NCI-H2171 treated with DMSO at 0.1 percent for 48 hours (cell line): ENCODE measurements around the gene NKAIN4.

Source experiments
- DNase-seq: peaks from one replicate; lab custom pipeline; 2025; lab: John Stamatoyannopoulos, UW

Gene NKAIN4

DNA sequence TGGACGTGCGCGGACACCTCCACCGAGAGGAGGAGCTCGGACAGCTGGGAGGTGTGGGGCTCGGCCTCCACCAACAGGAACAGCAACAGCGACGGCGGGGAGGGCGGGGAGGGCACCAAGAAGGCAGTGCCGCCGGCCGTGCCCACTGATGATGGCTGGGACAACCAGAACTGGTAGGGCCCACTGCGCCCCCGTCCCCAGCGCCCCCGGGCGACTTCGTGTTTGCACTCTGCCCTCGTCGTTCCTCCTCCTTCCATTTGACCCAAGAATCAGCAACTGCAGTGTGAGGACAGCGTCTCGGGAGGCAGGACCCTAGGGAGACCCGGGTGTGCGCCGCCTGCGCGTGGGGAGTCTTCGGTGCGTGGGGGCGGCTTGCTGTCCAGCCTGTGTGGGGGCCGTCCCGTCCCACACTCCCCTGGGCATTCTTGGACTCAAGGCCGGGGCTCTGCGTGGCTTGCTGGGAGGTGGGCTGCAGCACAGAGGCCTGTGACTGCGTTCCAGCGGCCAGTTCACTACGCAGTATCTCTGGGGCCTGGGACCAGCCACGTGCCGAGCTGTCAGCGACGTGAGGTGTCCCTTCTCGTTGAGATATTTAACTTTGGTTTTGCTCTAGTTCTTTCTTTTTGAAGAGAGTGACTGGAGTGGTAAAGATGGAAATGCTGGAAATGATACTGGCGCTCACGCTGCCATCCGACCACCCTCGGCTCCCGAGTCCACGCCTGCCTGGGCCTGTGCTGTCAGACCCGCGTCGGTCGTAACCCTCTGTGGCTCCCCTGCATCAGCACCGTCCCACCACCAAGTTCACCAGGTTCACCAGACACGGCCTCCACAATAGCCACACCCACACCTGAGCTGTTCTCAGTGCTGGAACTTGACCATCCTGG is 33.7 kb upstream of the NKAIN4 start:
- DNase-seq = no peak

DNA sequence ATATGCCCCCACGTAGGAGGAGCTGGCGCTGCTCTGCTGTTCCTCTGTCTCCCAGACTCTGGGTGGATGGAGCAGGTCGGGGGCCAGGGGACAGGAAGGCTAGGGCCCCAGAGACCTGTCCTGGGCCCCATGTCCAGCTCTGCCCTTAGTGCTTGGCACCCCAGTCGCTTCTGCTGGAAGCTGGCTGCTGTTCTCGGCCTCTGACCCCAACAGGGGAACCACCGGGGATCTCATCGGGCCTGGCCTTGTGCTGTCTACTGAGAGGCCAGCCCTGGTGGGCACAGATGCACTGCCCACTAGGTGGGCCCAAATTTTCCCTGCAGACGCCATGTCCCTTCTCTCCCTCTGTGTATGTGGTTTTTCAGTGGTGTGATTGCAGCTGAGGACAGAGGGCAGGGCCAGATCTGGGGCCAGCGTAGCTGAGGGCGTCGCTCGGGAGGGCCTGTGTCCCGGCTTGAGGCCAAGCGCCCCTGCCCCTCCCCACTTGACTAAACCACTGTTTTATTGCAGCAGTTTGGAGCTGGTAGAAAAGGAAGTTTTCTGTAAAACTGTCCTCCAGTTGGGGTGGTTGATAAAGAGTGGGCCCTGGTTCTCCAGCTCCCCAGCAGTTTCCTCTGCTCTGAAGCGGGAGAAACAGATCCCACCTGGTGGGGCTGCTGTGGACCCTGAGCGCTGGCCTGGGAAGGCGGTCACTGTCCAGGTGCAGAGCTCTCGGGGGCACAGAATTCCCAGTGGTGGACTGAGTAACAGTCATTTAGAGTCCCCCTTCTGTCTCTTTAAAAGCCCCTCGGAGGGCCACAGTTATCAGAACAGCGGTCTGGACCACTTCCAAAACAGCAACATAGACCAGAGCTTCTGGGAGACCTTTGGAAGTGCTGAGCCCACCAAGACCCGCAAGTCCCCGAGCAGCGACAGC is 32.8 kb upstream of the NKAIN4 start:
- no peak for DNase-seq

DNA sequence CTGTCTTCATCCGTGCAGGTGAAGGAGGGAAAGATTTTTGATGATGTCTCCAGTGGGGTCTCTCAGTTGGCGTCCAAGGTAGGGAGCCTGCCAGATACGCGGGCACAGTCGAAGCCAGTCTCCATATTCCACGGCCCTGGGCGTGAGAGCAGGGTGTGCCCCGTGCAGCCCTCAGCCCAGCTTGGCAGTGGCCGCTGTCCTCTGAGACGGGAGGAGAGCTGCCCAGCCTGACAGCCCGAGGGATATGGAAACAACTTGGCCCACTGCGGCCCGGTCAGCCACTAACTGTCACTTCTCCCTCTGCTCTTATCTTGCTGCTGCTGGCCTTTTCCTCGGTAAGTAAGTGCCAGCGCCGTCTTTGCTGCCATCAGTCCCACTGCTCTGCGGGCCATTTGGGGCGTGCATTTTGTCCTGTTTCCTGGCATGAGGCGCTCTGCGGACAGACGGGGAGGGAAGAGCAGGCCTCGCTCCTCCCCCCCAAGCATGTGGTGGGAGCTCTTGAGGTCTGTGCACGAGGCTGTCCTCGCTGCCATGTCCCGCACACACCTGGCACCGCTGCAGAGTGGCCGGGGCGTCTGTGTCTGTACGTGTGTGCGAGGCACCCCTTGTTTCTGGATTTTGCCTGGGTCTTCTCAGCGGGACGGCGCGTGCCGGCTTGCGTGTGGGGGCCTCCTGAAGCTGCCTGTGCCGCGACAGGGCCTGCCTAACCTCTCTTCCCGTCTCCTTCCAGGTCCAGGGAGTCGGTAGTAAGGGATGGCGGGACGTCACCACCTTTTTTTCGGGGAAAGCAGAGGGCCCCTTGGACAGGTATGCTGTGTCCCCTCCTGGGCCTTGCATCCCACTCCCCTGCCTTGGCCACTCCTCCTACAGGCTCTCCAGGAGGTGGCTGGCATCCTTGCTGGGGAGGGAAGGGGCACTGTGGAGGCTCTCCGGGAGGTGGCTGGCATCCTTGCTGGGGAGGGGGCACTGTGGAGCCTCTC is 31.7 kb upstream of the NKAIN4 start:
- DNase-seq = no peak

DNA sequence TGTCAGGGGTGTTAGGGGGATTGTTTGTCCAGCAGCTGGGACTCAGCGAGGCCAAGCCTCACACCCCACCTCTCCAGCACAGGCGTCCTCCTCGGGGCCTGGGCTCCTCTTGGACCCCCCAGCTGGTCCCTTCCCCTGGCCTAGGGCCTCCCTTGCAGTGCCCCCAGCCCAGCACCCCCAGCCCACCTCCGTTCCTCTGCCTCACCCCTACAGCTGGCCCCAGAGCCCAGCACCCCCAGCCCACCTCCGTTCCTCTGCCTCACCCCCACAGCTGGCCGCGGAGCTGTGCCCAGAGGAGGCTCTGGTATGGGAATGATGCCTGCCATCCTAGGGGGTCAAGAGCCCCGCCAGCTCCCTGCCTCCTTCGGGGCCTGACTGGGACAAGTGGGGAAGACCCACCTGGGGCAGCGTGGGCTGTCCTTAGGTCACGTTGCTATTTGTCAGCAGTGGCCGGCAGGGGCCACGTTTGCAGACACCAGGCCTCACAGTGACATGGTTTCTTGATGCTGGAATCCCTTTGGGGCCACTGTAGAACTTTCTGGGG is 30.8 kb upstream of the NKAIN4 start:
- DNase-seq = no peak

DNA sequence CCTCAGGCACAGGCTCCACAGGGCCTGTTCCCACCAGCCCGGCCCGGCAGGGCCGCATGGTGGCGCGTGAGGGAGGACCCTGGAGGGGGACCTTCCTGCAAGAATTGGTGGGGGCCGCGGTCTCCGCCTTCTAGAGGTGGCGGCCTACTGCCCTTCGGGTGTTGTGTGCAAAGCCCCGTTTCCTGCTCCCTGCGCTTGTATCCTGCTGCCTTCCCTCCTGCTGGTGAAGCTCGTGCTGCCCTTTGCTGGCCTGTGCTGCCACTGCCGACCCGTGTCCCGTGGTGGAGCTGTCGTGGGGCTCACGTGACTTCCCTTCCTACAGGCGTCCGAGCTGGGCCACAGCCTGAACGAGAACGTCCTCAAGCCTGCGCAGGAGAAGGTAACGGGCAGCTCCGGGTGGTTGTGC is 30.3 kb upstream of the NKAIN4 start:
- no peak for DNase-seq

DNA sequence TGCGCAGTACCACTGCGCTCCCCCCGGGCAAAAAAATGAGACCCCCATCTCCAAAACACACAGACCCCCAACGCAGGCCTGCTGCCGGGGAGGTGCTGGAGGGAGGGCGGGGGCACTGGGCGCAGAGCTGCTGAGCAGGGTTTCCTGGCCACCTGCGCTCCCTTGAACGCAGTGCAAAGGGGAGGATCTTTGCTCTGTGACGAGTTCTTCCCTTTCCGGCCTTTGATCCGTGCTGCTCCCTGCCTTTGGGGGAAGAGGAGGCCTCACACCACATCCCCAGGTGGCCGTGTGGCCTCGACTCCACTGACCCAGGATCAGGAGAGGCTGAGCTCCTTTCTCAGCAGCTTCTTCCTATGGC is 29.8 kb upstream of the NKAIN4 start:
- DNase-seq = no peak

DNA sequence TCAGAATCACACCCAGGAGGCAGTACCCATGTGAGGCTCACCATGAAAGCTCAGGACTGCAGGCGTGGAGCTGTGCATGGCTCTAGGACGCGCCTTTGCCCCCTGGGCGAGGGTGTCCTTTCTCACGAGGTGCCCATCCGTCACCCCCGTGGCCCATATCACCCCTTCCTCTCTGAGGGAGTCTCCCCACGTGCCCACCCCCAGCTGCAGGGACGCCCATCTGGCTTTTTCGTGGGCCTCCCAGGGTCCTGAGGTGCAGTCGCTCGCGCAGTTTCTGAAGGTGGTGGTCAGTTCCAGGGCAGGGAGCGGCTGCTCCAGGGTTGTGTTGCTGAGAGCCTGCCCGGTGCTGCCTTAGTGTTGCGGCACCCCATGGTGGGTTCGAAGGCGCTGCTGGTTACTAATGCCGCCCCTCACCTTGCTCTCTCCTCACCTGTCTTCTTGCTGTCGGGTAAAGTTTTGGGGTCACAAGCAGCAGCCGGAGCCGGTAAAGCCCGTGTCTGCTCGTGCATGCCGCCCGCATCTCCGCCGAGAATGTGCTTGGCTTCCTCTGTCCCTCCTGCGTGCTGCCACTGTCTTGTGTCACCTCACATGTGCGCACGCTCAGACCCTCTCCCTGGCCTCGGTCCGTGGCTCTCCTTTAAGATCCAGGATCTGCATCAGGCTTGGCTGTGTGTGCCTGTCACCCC is 29.3 kb upstream of the NKAIN4 start:
- DNase-seq = no peak

DNA sequence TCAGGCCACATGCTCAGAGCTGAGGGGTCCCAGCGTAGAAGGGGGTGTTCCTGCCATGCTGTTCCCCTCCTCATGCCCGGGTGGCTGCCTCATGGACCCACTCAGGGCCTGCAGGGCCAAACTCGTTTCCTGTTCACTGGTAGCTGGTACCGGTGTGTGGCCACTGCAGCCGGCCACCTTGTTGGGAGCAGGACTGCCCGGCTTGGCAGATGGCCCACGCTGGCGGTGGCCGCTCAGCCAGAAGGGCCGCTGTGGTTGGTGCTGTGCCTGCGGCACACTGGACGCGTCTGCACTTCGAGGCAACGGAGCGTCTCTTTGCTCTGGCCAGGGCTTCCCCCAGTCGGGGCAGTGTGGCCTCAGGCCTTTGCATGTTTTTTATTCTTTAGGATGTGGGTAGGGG is 28.7 kb upstream of the NKAIN4 start:
- no peak for DNase-seq

DNA sequence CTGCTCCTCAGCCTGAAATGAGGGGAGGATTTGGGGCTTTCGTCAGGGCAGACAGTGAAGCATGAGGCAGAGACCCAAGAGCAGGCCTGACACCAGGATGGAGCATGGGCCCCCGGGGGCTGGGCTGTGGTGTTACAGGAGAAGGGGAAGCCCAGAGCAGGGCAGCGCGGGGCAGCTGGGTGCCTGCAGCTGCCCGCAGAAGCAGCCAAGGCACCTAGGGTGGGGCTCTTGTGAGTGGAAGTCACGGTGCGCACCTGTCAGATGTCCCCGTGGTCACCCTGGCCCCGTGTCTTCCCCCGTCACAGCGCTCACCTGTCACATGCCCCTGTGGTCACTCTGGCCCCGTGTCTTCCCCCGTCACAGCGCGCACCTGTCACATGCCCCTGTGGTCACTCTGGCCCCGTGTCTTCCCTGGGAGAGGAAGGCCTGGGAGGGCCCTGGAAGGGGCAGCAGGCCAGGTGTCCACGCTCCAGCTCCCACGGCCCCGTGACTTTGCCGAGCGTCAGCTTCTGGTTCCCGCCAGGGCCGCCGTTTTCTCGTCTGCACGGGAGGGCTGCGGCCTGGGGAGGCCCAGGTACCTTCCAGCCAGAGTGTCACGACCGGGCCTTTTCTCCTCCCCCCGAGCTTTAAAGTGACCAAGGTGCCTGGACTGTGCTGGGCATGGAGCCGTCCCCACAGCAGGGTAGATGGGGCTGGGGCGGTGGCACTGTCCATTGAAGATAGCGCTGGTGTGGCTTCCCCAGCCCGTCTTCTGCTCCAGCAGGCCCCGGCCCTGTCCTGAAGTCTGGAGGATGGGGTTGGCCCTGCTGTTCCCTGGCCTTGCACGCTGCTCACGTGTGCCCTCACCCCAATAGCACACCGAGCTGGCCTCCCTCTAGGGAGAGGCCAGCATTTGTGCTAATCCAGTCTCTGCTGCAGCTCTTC is 27.7 kb upstream of the NKAIN4 start:
- DNase-seq = no peak

DNA sequence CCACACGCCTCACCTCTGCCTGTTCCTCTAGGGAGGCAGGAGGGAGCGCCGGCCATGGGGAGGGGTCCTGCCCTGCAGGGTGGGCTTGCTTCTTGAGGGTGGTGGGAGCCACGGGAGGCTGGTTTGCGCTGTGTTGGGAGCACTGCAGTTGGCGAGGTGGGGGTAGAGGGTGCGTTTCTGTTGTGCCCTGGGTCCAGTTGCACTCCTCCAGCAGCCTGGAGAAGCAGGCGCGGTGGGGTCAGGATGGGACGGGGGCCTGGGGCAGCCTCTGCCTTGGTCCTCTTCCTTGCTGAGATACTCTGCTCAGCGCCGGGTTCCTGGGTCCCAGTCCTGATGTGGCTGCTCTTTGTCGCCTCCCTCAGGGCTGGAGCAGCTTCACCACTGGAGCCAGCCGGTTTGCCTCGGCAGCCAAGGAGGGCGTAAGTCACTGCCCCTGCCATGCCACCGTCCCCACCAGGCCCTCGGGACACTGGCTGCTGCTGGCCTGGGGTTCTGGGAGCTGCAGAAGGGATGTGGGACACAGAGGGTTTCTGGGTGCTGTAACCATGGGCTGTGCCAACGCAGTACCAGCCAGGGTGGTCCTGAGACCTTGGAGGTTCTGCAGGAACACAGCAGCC is 26.8 kb upstream of the NKAIN4 start:
- DNase-seq = no peak

DNA sequence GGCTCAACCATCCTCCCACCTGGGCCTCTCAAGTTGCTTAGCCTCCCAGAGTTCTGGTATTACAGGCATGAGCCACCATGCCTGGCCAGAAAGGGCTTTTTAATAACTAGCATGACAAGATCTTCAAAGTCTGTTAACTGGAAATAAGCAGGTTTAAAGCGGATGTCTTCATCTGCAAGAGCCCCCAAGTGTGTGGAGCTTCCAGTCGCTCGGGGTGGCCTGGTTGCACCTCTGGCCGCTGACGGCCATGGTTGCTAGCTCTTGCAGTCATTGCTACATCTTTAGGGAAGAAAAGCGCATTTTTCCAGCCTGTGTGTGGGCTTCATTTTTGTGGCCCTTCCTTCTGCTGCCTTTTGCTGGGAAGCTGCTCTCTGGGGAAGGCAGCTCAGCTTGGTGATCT is 26.1 kb upstream of the NKAIN4 start:
- DNase-seq = no peak

DNA sequence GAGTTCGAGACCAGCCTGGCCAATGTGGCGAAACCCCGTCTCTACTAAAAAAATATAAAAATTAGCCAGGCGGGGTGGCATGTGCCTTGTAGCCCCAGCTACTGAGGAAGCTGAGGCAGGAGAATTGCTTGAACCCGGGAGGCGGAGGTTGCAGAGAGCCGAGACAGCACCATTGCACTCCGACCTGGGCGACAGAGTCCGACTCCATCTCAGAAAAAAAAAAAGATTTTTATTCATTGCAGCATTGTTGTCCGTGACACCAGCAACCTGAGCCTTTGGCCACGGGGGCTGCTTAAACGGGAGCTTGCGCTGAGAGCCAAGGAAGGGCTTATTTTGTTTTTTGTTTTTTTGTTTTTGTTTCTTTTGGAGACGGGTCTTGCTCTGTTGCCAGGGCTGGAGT is 25.7 kb upstream of the NKAIN4 start:
- no peak for DNase-seq

DNA sequence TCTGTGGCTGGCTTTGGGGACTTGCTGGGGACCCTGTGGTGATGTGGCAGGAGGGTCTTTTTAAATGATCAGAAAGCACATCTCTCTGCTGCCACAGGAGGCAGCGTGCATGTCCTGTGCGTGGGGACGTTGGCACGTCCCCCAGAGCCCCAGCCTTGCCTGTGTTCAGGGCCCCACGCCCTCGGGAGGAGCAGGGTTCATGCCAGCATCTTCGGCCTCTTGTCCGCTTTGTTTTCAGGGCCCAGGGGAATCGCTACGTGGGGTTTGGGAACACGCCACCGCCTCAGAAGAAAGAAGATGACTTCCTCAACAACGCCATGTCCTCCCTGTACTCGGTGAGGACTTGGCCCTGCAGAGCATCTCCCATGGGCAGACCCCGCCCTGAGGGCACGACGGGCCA is 24.4 kb upstream of the NKAIN4 start:
- DNase-seq = no peak

DNA sequence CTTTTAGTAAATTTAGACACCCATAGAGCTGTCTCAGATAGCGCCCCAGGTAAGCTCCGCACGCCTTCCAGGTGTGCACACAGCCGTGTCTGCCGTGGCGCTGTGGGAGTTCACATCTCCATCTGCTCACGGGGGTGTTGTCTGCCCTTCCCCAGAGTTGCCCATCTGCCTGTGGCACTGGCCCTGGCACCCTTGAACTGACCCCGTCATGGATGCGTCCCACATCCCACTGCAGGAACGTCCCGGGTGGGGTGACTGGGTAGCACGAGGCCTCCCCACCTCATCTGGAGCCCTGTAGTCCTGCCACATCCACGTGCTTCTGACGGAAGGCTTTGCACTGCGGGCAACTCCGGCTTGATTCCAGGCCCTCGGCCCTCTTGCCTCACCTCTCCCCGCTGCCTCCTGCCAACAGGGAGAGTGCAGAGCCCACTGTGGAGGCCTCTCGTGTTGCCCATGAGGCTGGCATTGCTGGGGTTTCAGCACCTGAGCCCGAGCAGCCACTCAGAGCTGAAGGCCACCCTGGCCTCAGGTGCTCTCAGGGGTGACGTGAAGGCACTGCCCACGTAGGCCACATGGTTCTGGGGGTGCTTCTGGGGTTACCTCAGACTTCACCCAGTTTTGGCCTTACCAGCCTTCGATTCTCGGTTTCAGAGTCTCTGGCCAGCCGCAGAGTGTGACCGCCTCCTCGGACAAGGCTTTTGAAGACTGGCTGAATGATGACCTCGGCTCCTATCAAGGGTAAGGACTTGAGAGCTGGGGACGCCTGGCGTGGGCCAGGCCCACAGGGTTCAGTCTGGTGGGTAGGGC is 23.4 kb upstream of the NKAIN4 start:
- no peak for DNase-seq

DNA sequence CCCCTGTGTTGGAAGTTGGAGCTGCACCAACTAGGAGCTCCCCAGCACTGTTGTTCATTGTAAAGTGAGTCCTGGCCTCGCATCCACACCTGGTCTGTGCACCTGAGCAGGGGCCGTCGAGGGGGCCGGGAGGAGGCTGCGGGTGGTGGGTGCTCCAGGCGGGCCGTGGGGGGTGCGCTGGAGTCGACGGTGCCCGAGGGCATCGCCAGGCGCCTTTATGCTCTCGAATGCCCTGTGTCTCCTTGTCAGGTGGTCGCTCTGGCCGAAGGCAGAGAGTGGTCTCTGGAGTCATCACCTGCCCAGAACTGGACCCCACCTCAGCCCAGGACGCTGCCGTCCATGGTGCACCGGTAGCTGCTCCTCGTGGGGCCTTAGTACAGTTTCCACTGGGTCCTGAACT is 22.7 kb upstream of the NKAIN4 start:
- no peak for DNase-seq

DNA sequence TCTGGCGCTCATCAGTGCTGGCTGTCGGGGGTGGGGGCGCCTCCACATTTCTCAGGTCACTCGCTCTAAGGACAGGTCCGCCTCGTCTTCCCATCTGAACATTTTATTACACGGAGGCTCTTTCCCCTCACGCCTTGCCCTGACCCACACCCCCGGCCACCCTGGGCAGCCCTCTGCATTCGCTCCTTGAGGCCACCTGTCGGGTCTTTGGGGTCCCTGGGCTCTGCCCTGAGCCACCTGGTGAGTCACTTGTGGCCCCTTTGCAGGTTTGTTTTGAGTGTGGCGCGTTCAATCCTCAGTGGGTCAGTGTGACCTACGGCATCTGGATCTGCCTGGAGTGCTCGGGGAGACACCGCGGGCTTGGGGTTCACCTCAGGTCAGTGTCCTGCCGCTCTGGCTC is 21.6 kb upstream of the NKAIN4 start:
- no peak for DNase-seq

DNA sequence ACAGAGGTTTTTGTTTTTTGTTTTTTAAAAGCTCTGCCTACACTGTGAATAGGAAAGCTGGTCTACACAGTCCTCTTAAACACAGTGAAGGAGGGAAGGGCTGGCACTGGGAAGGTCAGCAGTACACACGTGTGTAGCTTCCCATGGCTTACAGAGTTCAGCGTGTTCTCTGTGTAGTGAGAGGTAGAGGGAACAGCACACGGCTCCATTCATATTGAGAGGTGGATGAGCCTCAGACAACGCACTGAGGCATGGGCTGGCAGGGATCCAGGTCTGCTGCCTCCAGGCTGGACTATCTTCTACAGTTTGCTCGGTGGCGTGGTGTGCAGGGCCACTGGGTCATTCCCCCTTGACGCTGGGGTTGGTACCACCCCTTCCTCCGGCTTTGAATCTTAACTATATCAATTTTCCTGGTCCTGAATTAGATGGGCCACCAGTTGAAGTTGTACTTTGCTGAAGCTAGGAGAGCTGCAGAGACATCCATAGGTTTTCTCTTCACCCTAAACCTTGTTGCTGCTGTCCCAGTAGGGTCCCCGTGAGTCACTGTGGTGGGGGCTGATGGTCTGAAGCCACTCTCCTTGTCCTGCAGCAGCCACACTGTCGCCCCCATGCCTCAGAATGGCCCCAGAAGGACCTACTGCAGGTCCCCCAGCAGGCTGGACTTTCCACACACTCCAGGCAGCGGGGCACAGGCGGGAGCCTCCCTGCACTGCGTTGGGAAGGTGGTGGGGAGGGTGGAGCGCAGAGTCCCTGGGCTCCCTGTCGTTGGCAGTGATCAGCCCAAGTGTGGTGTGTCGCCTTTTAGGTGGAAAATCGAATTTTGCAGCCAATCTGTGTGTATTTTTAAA is 20.3 kb upstream of the NKAIN4 start:
- no peak for DNase-seq
